ENCODE data around the gene DFFA. TPM values are rescaled to one million over a fixed set of nuclear protein-coding genes. Genes with fewer than 3 reads are reported as not detected.
"Not testable (repeated sequence)": the region's sequence is repeated elsewhere in the genome, so short reads cannot be mapped to it uniquely, and the experiment has no call there.

Gene DFFA
- total RNA-seq, 2 donors from 2014 or later: 100 to 105 TPM

DNA sequence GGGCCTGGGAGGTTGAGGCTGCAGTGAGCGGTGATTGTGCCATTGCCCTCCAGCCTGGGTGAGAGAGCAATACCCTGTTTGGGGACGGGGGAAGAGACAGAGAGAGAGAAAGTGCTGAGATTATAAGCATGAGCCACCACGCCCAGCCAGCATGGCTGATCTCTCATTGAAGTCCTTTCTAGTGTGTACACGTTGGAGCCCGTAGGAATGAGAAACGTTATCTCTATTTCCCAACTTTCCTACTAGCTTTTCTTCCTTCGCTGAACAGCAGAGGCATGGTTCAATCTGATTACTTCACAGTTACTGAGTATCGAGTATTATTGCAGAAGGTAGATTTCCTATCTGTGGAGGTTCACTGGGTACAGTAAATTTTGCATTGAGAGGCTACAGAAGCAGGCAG, 7.0 kb upstream of the DFFA start:
- Histone ChIP-seq H3K36me3 (ENCODE audit: control insufficient read depth, insufficient read depth, low read length) (peaks cover 7% of the 10 kb centered on the region), H3K9me3 (ENCODE audit: control insufficient read depth, low read length) (no peaks in the 10 kb centered on the region), H3K27me3 (ENCODE audit: control insufficient read depth, insufficient read depth, low read length, poor library complexity, severe bottlenecking) (no peaks in the 10 kb centered on the region), H3K9ac (ENCODE audit: extremely low read depth, low read length, poor library complexity, severe bottlenecking) (no peak overlapping the region), H3K4me1 (ENCODE audit: control insufficient read depth, insufficient read depth, low read length) (peaks cover 6% of the 10 kb centered on the region), H3K4me3 (ENCODE audit: low read length) (no peak overlapping the region), H3K27ac (ENCODE audit: low read depth, low read length) (no peak overlapping the region)
- no peaks in the 10 kb centered on the region for H3K9me3 Mint-ChIP-seq
- no peak for TF ChIP-seq CTCF (conservative IDR thresholded peaks at IDR 0.05)
- peaks cover 7% of the 10 kb centered on the region for H3K4me1 Mint-ChIP-seq
- no peaks in the 10 kb centered on the region for H3K27me3 Mint-ChIP-seq (ENCODE audit: insufficient read depth)
- DNase-seq: no peak
- WGBS, 2 experiments (ENCODE audit: insufficient coverage in 1 of 2, insufficient read length in 1 of 2): 84 to 85% methylated on average over 8 of the region's 8 CpGs
- no peak overlapping the region for H3K27ac Mint-ChIP-seq
- peaks cover 4% of the 10 kb centered on the region for H3K36me3 Mint-ChIP-seq (ENCODE audit: low read depth)
- no peak overlapping the region for H3K4me3 Mint-ChIP-seq

- H3K9me3 ChIP-seq (ENCODE audit: control insufficient read depth, low read length): no peaks in the 10 kb centered on the region
- H3K36me3 ChIP-seq (ENCODE audit: control insufficient read depth, insufficient read depth, low read length): peaks cover 4% of the 10 kb centered on the region
- Mint-ChIP-seq H3K9me3 (no peaks in the 10 kb centered on the region), H3K36me3 (ENCODE audit: low read depth) (peaks cover 3% of the 10 kb centered on the region), H3K27ac (peak overlapping the region; percentile 97), H3K4me3 (peak overlapping the region; percentile 94), H3K27me3 (ENCODE audit: insufficient read depth) (no peaks in the 10 kb centered on the region), H3K4me1 (peaks cover 7% of the 10 kb centered on the region)
- H3K9ac ChIP-seq (ENCODE audit: extremely low read depth, low read length, poor library complexity, severe bottlenecking): peak overlapping the region; percentile 66
- H3K4me1 ChIP-seq (ENCODE audit: control insufficient read depth, insufficient read depth, low read length): peaks cover 6% of the 10 kb centered on the region
- no peak overlapping the region for H3K27ac ChIP-seq (ENCODE audit: low read depth, low read length)
- H3K4me3 ChIP-seq (ENCODE audit: low read length): peak overlapping the region; percentile 95
- DNase-seq: no peak
- TF ChIP-seq CTCF (conservative IDR thresholded peaks at IDR 0.05): no peak
- no peaks in the 10 kb centered on the region for H3K27me3 ChIP-seq (ENCODE audit: control insufficient read depth, insufficient read depth, low read length, poor library complexity, severe bottlenecking)
- WGBS, 2 experiments (ENCODE audit: insufficient coverage in 1 of 2, insufficient read length in 1 of 2): 0 to 3% methylated on average over 5 to 13 of the region's 13 CpGs
Measured at GRCh38 chr1:10475510-10475909, 3.2 kb upstream of the DFFA start.

DNA sequence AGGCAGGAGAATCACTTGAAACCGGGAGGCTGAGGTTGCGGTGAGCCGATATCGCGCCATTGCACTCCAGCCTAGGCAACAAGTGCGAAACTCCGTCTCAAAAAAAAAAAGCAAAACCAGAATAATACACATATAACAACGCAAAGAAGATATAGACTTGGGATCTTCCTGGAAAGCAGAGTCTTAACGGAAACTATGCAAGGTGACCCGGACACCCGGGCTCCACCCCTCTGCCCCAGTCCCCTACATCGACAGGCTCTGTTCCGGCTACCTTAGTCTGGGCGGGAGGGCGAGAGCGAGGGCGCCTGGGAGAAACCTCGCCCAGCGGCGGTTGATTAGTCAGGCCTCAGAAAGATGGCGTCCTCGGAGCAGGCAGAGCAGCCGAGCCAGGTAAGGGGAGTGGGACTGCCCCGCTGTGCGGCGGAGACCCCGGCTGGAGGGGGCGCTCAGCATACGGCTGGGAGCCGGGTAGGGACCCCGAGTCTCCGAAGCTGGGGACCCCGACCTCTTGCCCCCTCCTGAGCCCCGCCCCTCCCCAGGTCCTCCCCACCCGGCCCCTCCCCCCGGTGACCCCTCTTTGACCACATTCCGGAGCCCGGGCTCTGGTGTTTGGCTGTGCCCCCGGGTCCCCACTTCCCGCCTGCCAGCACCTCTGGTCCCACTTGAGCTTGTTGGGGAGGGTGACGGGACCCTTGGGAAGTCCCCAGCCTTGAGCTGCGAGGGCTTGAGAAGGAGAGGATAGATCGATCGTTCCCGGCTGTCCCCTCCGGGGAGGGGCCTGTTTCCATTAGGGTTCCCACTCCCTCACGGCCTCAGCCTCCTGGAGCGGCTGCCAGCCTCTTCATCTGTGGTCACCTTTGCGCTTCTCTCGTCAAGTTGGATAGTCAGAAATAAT, 2.5 kb upstream of the DFFA start, which contains the start of gene PEX14:
Gene PEX14, plus strand, starts transcription at position 338 of the 895 bp plus-strand sequence. Its CDS starts 17 bp downstream, at position 355.
- H3K27me3 Mint-ChIP-seq (ENCODE audit: insufficient read depth): no peaks in the 10 kb centered on the region
- H3K27ac ChIP-seq (ENCODE audit: low read depth, low read length): no peak within 1 kb of the TSS
- H3K27ac Mint-ChIP-seq: peak within 1 kb of the TSS; percentile 97
- DNase-seq: peak; percentile 97
- peaks cover 7% of the 10 kb centered on the region for H3K4me1 Mint-ChIP-seq
- H3K4me3 Mint-ChIP-seq: peak within 1 kb of the TSS; percentile 94
- no peaks in the 10 kb centered on the region for H3K9me3 Mint-ChIP-seq
- no peak for TF ChIP-seq CTCF (conservative IDR thresholded peaks at IDR 0.05)
- H3K9ac ChIP-seq (ENCODE audit: extremely low read depth, low read length, poor library complexity, severe bottlenecking): peak within 1 kb of the TSS; percentile 66
- 13 to 31% methylated on average over 15 to 49 of the region's 50 CpGs for WGBS, 2 experiments (ENCODE audit: insufficient coverage in 1 of 2, insufficient read length in 1 of 2)
- peaks cover 6% of the 10 kb centered on the region for H3K4me1 ChIP-seq (ENCODE audit: control insufficient read depth, insufficient read depth, low read length)
- peak within 1 kb of the TSS; percentile 95 for H3K4me3 ChIP-seq (ENCODE audit: low read length)
- no peaks in the 10 kb centered on the region for H3K9me3 ChIP-seq (ENCODE audit: control insufficient read depth, low read length)
- peaks cover 6% of the 10 kb centered on the region for H3K36me3 Mint-ChIP-seq (ENCODE audit: low read depth)
- H3K27me3 ChIP-seq (ENCODE audit: control insufficient read depth, insufficient read depth, low read length, poor library complexity, severe bottlenecking): no peaks in the 10 kb centered on the region
- H3K36me3 ChIP-seq (ENCODE audit: control insufficient read depth, insufficient read depth, low read length): peaks cover 7% of the 10 kb centered on the region

DNA sequence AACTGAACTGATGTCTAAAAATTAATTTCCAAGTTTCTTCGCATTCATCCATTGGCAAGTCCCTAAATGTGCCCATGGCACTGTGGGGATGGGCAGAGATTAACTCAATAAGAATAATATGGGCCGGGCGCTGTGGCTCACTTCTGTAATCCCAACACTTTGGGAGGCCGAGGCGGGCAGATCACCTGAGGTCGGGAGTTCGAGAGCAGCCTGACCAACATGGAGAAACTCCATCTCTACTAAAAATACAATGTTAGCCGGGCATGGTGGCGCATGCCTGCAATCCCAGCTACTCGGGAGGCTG, 1.9 kb upstream of the DFFA start:
- H3K27ac ChIP-seq (ENCODE audit: low read depth, low read length); H3K27ac Mint-ChIP-seq; H3K27me3 Mint-ChIP-seq (ENCODE audit: insufficient read depth); H3K9me3 Mint-ChIP-seq; H3K4me1 ChIP-seq (ENCODE audit: control insufficient read depth, insufficient read depth, low read length); H3K4me1 Mint-ChIP-seq; H3K27me3 ChIP-seq (ENCODE audit: control insufficient read depth, insufficient read depth, low read length, poor library complexity, severe bottlenecking); DNase-seq; H3K9me3 ChIP-seq (ENCODE audit: control insufficient read depth, low read length); H3K9ac ChIP-seq (ENCODE audit: extremely low read depth, low read length, poor library complexity, severe bottlenecking): not testable (repeated sequence)
- peak overlapping the region; percentile 95 for H3K4me3 ChIP-seq (ENCODE audit: low read length)
- peaks cover 11% of the 10 kb centered on the region for H3K36me3 ChIP-seq (ENCODE audit: control insufficient read depth, insufficient read depth, low read length)
- 94% methylated on average over 10 of the region's 10 CpGs for WGBS, 2 experiments (ENCODE audit: insufficient coverage in 1 of 2, insufficient read length in 1 of 2)
- peak overlapping the region; percentile 94 for H3K4me3 Mint-ChIP-seq
- peaks cover 10% of the 10 kb centered on the region for H3K36me3 Mint-ChIP-seq (ENCODE audit: low read depth)
